HG02588 (cell line): ENCODE results near the gene INHA.
A peak's percentile ranks its signal among the peaks of the same experiment; 100 is the strongest.

Experiments used
- ATAC-seq: cut with Tn5 transposase; IDR thresholded peaks from one replicate; pipeline ENCODE4 v1.9.1; 2021; ENCODE audit warnings: mild to moderate bottlenecking, moderate library complexity; ENCODE audit not compliant: unreplicated experiment

INHA gene

DNA sequence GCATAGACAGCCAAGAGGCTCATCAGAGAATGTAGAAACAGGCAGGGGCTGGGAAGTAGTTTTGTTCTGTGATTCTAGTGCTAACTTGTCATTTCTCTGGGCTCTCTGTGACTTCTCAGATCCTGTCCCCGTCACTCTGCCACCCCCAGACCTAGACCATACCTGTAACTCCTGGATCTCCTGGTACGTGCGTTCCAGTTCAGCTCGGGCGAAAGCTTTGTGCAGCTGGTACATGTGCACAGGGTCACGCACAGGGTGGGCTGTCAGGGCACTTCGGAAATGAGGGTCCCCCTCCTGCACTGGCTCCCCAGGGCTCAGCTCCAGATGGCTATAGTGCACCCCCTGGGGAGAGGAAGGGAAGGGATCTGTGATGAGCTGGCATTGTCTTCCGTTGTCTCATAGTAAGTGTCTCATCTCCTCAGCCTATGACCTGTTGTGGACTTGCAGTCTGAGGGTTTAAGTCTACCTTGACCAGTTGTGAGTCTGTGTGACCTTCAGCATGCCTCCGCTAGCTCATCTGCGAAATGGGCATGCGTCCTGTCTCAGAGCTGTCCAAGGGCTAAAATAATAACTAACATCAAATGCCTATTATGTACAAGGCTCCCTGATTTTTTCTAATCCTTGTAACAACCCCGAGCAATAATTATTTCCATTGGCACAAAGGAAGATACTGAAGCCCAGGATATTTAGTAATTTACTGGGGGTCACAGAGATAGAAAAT lies 31.2 kb upstream of the INHA start:
- ATAC-seq: no peak

DNA sequence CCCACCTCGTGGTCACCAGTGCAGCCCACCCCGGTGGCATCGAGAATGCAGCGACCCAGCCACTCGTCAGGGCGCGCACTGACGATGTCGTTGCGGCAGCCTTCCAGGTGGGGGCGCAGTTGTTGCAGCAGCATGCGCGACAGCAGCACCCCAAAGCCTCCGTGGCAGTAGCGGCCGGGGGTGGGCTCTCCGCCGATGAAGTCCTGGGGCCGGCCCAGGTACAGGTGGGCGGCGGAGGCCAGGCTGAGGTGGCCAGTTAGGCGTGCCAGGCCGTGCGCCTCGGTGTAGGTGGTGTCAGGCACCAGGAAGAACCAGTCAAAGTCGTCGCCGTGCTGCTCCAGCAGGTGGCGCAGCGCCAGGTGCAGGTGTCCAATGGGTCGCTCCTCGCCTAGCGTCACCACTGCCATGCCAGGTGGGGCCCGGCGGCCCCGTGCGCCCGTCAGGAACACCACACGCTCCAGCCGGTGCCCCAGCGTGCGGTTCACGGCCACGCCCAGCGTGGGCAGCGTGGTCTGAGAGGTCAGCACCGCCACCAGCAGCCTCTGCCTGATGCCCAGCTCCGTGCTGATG lies 30.4 kb upstream of the INHA start:
- ATAC-seq: peak; percentile 44

- ATAC-seq: peak; percentile 29
These were observed 29.0 kb upstream of the INHA start for GRCh38 chr2:219542931-219543595.

GRCh38 chr2:219543596-219544358 lies 28.3 kb upstream of the INHA start, which contains the start of the genes CHPF and TMEM198:
Gene CHPF, minus strand, starts transcription at chr2:219543809. Its CDS starts 271 bp downstream, at chr2:219543538.
Gene TMEM198, plus strand, starts transcription at chr2:219544028. Its CDS starts 700 bp downstream, at chr2:219544728.
- ATAC-seq: peak; percentile 79

DNA sequence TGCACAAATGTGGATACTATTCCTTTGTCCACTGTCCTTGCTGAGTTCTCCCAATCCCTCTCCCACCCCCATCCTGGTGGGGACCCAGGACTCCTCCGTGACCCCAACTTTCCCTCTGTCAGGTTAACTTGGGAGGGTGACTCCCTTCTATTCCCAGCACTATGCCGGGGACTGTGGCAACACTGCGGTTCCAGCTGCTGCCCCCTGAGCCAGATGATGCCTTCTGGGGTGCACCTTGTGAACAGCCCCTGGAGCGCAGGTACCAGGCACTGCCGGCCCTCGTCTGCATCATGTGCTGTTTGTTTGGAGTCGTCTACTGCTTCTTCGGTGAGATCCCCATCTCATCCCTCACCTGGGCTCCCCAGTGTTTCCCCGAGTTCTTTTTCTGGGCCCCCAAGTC lies 27.5 kb upstream of the INHA start:
- ATAC-seq: no peak

GRCh38 chr2:219545295-219545942 lies 26.7 kb upstream of the INHA start:
- ATAC-seq: no peak

- no peak for ATAC-seq
These were observed 26.2 kb upstream of the INHA start for GRCh38 chr2:219545943-219546352.

DNA sequence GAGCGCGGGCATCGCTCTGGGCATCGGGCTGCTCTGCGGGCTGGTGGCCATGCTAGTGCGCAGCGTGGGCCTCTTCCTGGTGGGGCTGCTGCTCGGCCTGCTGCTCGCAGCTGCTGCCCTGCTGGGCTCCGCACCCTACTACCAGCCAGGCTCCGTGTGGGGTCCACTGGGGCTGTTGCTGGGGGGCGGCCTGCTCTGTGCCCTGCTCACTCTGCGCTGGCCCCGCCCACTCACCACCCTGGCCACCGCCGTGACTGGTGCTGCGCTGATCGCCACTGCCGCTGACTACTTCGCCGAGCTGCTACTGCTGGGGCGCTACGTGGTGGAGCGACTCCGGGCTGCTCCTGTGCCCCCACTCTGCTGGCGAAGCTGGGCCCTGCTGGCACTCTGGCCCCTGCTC lies 24.5 kb upstream of the INHA start:
- no peak for ATAC-seq

GRCh38 chr2:219548990-219549389 lies 23.1 kb upstream of the INHA start:
- no peak for ATAC-seq

DNA sequence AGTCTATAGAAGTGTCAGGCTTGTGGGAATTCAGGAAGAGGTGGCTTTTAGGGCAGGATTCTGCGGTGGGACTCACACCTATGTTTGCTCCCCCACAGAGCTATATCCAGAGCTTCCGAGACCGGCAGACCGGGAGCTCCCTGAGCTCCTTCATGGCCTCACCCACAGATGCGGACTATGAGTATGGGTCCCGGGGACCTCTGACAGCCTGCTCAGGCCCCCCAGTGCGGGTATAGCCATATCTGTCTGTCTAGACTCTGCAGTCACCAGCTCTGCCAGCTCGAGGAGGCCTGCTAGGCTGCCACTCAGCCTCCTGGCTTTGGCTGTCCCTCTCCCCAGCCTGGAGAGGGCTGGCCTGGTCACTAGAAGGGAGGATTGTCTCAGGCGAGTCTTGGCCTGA lies 22.5 kb upstream of the INHA start:
- ATAC-seq: no peak

DNA sequence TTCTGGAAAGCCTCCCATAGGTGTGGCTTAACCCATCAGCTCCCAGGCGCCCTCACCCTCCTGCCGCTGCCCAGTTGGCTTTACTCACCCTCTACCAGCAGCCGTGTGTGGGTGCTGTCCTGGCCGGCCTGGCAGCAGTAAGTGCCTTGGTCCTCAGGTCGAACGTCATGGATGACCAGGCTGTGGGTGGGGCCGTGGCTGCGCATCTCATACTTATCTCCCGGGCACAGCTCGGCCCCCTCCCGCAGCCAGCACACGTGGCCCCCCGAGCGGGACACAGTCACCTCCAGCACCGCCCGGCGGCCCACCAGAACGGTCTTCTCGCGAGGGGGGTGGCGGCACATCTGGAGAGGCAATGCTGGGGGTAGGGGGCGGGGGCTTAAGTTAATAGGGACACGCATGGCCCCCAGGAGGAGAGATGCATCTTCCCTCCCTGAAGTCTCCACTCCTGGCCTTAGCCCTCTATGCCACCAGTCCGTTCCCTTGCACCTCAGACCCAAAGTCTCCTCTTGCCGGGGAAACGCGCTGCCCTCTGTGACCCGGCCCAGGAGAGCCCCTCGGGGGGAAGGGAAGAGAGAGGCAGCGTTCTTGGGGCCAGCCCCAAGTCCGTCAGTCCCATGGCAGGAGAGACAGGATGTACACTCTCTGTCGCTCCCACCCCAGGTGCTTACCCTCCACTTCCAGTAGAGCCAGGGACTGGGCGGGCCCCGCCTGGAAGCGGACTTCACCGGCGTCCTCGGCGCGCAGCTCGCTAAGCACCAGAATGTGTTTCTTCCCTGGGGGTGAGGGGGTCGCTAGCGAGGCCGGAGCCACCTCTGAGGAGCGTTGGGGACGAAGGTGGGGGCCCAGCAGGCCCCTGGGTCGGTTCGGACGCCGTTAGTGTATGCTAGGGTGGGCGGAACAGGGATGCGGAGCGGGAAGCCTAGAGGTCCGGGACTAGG lies 20.4 kb upstream of the INHA start:
- peak; percentile 5 for ATAC-seq

DNA sequence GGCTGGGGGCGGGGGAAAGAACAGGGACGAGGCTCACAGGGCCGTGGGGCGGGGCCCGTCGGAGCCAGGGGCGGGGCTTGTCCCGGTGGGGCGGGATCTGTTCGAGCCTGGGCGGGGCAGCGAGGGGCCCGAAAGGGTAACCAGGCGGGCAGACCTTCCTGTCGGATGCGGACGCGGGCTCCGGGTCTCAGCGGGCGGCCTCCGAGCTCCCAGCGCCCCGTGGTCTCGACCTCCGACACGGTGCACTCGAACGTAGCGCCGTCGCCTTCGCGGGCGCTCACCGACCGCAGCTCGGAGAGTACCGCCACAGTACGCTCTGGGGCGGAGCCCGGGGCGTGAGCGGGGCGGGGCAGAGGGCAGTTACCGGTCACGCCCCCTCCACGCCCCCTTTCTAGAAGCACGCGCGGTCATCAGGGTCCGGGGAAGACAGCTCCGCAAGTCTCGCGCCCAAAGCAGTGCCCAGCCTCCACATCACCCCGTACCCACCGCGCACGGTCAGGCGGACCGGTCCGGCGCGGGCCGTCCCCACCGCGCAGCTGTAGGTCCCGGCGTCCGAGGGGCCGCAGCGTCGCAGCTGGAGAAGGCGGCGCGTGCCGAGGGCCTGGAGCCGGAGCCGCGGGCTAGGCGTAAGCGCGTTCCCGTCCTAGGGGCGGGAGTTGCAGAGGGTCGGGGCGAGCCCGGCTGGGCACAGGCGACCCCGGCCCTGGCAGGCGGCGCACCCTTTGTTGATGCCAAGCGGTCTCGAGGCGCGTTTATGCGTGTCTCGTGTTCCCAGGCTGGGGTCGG lies 19.5 kb upstream of the INHA start:
- ATAC-seq: peak; percentile 82

- no peak for ATAC-seq
These were observed 19.0 kb upstream of the INHA start for GRCh38 chr2:219553168-219553417.

GRCh38 chr2:219553463-219553963 lies 18.6 kb upstream of the INHA start:
- ATAC-seq: no peak

GRCh38 chr2:219554350-219554749 lies 17.8 kb upstream of the INHA start:
- ATAC-seq: no peak

- no peak for ATAC-seq
These were observed 16.2 kb upstream of the INHA start for GRCh38 chr2:219555956-219556355.

DNA sequence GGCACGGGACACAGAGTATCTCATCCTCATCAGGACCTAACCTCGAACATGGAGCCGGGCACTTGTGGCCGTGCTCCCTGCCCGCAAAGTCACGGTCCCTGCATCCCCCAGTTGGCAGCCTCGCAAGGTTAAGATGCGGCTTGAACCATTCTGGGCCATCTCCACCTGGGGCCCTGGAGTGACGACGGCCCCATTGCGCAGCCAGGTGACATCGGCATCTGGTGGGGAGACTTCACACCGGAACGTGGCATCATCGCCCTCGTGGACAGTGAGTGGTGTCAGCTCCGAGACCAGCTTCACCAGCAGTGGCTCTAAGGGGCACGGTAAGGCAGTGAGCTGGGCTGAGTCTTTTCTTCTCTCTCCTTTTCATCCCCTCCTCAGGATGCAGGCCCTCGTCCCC lies 15.7 kb upstream of the INHA start:
- ATAC-seq: no peak

DNA sequence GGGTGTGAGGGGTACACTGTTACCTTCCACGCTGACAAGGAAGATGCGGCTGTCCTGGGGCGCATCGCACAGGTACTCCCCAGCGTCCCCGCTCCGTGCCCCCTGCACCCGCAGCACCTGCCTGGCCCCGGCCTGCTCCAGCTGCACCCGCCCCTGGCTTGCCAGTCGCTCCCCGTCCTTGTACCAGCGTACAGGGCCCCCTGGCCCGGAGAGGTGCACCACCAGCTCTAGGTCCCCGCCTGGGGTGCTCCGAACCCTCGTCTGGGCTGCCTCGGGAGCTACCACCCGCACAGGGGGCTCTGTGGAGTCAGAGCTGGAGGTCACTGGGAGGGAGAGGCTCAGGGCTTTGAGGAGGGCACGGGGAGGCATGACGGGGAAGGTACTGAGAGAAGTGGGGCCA lies 14.8 kb upstream of the INHA start:
- ATAC-seq: no peak
